Measurements from ENCODE around the gene ATG4D.
"Not testable (repeated sequence)": the region's sequence is repeated elsewhere in the genome, so short reads cannot be mapped to it uniquely, and the experiment has no call there.

DNA sequence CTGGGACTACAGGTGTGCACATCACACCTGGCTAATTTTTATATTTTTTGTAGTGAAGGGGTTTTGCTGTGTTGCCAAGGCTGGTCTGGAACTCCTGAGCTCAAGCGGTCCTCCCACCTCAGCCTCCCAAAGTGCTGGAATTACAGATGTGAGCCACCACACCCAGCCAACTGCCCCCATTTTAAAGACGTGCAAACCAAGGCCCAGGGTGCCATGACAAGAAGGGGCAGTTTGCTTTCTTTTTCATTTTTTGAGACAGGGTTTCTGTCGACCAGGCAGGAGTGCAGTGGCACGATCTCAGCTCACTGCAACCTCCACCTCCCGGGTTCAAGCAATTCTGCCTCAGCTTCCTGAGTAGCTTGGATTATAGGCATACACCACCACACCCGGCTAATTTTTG is 30.1 kb downstream of the ATG4D start:
- TF ChIP-seq, protein P1, sequence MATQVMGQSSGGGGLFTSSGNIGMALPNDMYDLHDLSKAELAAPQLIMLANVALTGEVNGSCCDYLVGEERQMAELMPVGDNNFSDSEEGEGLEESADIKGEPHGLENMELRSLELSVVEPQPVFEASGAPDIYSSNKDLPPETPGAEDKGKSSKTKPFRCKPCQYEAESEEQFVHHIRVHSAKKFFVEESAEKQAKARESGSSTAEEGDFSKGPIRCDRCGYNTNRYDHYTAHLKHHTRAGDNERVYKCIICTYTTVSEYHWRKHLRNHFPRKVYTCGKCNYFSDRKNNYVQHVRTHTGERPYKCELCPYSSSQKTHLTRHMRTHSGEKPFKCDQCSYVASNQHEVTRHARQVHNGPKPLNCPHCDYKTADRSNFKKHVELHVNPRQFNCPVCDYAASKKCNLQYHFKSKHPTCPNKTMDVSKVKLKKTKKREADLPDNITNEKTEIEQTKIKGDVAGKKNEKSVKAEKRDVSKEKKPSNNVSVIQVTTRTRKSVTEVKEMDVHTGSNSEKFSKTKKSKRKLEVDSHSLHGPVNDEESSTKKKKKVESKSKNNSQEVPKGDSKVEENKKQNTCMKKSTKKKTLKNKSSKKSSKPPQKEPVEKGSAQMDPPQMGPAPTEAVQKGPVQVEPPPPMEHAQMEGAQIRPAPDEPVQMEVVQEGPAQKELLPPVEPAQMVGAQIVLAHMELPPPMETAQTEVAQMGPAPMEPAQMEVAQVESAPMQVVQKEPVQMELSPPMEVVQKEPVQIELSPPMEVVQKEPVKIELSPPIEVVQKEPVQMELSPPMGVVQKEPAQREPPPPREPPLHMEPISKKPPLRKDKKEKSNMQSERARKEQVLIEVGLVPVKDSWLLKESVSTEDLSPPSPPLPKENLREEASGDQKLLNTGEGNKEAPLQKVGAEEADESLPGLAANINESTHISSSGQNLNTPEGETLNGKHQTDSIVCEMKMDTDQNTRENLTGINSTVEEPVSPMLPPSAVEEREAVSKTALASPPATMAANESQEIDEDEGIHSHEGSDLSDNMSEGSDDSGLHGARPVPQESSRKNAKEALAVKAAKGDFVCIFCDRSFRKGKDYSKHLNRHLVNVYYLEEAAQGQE (tag by site-specific recombination; IDR thresholded peaks at IDR 0.05) = not testable (repeated sequence)
- TF ChIP-seq GLIS2 (tag by site-specific recombination; IDR thresholded peaks at IDR 0.05); YY1 (tag by site-specific recombination; IDR thresholded peaks at IDR 0.05); ZSCAN16 (tag by site-specific recombination; IDR thresholded peaks at IDR 0.05); ZBTB20 (tag by site-specific recombination; IDR thresholded peaks at IDR 0.05); ZNF549 (tag by site-specific recombination; IDR thresholded peaks at IDR 0.05); ZNF544 (tag by site-specific recombination; IDR thresholded peaks at IDR 0.05); TCF7L2 (IDR thresholded peaks at IDR 0.05; ENCODE audit: borderline replicate concordance, low read depth, low read length): not testable (repeated sequence)
- TF ChIP-seq, protein P2, sequence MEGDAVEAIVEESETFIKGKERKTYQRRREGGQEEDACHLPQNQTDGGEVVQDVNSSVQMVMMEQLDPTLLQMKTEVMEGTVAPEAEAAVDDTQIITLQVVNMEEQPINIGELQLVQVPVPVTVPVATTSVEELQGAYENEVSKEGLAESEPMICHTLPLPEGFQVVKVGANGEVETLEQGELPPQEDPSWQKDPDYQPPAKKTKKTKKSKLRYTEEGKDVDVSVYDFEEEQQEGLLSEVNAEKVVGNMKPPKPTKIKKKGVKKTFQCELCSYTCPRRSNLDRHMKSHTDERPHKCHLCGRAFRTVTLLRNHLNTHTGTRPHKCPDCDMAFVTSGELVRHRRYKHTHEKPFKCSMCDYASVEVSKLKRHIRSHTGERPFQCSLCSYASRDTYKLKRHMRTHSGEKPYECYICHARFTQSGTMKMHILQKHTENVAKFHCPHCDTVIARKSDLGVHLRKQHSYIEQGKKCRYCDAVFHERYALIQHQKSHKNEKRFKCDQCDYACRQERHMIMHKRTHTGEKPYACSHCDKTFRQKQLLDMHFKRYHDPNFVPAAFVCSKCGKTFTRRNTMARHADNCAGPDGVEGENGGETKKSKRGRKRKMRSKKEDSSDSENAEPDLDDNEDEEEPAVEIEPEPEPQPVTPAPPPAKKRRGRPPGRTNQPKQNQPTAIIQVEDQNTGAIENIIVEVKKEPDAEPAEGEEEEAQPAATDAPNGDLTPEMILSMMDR (tag by site-specific recombination; IDR thresholded peaks at IDR 0.05) = not testable (repeated sequence)
- TF ChIP-seq, protein P3, sequence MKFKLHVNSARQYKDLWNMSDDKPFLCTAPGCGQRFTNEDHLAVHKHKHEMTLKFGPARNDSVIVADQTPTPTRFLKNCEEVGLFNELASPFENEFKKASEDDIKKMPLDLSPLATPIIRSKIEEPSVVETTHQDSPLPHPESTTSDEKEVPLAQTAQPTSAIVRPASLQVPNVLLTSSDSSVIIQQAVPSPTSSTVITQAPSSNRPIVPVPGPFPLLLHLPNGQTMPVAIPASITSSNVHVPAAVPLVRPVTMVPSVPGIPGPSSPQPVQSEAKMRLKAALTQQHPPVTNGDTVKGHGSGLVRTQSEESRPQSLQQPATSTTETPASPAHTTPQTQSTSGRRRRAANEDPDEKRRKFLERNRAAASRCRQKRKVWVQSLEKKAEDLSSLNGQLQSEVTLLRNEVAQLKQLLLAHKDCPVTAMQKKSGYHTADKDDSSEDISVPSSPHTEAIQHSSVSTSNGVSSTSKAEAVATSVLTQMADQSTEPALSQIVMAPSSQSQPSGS (tag by site-specific recombination; IDR thresholded peaks at IDR 0.05; ENCODE audit: low read depth) = not testable (repeated sequence)
